CD4-positive, alpha-beta T cell treated with Interleukin-6 at 100 ng/mL for 8 hours (primary cell): ENCODE measurements around the gene EPHA7.

Experiments used
- DNase-seq: peaks from one replicate; pipeline ENCODE4 v3.0.0-alpha.2; 2020; ENCODE audit warnings: mixed read lengths, low spot score

EPHA7 gene

GRCh38 chr6:93323630-93324029, 95.7 kb downstream of the EPHA7 start:
- no peak for DNase-seq

DNA sequence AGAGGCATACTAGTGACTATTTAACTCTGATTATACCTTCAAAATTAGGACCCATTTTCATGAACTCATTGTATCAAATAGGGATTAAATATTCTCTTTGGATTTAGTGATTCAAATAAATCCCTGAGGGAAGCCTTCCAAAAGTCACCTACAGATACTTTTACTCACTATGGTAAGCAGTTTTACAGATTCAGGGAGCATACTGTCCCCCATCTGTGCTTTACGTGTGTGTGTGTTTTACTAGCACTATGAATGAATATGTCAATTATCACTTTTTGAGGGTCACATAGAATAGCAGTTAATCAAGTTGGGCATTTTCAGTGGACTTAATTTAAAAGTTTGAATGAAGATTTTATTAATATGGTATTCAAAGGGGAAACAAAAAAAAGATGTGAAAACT, 96.7 kb downstream of the EPHA7 start:
- no peak for DNase-seq

GRCh38 chr6:93319304-93319703, 100.1 kb downstream of the EPHA7 start:
- DNase-seq, result no peak

GRCh38 chr6:93318121-93318520, 101.2 kb downstream of the EPHA7 start:
- DNase-seq, result no peak

GRCh38 chr6:93317592-93317991, 101.8 kb downstream of the EPHA7 start:
- no peak for DNase-seq

DNA sequence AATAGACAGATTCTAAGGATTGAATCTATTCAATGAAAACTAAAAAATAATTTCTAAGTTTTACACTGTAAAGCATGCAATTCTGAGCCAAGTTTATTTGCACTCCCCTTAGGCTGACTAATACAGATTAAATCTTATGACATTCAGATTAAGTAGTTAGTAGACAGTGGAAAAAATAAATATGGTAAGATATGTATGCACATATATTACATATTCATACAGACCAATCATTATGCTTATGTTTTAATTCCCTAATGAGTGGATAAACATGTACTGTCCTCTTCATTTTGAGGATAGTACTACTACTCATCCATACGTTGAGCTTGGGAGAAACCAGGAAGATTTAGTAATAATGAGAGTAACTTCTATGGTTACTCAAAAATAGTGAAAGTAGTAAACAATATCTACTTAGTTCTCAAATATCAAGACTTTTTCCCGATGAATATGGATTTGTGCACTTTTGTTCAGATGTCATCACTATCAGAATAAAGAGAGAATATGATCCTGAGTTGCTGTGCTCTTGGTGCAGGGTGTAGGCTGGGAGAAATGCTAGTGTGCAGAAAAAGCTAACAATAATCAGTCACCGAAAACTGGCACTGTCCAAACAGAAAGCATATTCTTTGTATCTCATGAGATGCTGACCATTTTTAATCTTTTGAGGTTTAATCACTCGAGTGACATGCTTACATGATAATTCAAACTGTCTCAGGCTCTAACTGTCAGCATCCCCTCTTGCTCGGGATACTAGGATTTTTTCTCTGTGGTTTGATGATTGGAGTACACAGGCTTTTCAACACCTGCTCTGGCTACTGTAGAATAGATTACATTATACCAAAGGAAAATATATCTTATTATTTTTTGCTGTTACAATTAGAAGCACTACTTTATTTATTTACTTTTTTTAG, 111.6 kb downstream of the EPHA7 start:
- DNase-seq, result no peak

DNA sequence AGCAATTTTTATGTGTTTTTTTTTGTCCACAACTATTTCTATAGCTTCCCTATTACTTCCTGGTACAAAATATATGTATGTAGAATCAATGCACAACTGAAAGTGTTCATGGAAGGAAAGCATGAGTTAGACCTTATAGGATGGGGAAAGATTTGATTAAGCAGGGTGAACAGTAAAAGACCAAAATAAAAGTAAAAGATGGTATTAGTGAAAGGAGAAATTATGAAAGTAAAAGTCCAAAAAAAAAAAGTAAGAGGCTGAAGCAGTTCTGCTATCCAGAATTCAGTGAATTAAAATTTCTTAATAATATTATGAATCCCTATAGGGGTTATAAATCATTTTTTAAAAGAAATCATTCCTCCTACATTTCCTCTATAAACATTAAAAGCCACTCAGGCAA, 114.3 kb downstream of the EPHA7 start:
- DNase-seq, result no peak

- no peak for DNase-seq
Observed at GRCh38 chr6:93304505-93304904, 114.9 kb downstream of the EPHA7 start.

GRCh38 chr6:93300661-93301060, 118.7 kb downstream of the EPHA7 start:
- DNase-seq, result no peak

DNA sequence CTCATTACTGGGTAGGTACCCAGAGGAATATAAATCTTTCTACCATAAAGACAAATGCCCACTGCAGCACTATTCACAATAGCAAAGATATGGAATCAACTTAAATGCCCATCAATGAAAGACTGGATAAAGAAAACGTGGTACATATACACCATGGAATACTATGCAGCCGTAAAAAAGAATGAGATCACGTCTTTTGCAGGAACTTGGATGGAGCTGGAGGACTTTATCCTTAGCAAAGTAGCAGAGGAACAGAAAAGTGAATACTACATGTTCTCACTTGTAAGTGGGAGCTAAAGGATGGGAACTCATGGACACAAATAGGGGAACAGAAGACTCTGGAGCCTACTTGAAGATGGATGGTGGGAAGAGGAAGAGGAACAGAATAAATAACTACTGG, 119.7 kb downstream of the EPHA7 start:
- no peak for DNase-seq

DNA sequence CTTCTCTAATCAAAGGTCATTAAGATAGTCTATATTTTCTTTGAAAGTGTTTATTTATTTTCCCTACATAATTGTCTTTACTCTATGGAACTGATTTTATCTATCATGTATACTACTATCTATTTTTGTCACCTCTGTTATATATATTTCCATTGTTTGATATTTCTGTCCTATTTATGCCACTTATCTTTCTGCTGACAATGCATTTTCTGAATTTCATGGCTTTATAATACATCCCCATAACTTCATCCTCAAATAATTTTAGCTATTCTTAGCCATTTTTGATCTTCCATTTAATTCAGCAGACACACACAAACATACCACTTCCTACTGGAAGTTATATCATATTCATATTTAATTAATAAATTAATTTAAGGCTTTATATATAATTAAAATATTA, 123.7 kb downstream of the EPHA7 start:
- no peak for DNase-seq

DNA sequence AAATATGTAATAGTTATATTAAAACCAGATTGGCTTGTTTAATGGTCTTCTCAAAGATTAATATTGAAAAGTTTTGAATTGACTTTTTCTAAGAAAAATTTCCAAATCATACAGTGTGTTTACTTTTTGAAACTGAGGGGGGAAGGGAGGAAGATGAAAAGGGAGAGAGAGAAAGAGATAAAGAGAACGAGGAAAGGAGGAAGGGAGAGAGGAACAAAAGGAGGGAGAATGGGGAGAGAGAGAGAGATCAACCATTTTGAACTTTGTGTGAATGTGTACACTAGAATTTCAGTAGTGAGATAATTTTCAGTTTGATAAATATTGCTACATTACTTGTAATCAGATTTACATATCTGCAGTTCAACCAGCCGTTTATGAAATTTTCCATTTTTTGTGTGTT, 124.5 kb downstream of the EPHA7 start:
- DNase-seq, result no peak

DNA sequence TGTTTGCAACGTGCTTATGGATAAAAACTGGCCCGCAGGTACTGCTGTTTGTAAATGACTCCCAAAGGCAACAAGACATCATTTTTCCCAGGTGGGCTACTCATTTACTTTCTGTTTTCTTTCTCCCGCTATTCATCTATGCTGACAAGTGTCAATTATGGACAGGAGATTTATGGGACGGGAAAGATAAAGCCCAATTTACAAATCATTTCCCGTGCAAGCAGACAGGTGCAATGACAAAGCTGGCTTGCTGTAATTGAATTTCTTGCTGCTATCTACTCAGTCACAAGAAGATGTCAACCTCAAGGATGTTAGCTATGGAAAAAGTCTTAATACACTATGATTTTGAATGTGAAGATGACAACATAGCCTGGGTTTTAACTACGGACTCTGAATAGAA, 125.5 kb downstream of the EPHA7 start:
- no peak for DNase-seq

GRCh38 chr6:93293460-93293859, 125.9 kb downstream of the EPHA7 start:
- no peak for DNase-seq

- no peak for DNase-seq
Observed at GRCh38 chr6:93282521-93283031, 136.8 kb downstream of the EPHA7 start.

DNA sequence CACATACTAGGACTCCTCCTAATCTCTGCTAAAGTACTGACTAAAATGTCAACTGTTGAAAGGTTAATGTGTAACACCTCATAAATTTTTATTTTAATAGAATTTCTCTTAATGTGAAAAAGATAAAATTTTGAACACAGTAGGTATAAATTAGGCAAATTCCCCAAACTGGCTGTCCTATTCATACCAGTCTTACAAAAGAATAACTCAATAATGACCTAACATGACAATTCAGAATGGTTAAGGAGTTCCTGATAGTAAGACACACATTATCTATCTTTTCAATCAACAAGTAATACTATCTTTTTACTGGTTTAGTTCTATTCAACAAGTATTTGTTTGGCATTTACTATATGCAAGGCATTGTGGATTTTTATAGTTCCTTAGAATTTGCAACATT, 141.1 kb downstream of the EPHA7 start:
- no peak for DNase-seq

GRCh38 chr6:93272896-93273295, 146.5 kb downstream of the EPHA7 start:
- no peak for DNase-seq

DNA sequence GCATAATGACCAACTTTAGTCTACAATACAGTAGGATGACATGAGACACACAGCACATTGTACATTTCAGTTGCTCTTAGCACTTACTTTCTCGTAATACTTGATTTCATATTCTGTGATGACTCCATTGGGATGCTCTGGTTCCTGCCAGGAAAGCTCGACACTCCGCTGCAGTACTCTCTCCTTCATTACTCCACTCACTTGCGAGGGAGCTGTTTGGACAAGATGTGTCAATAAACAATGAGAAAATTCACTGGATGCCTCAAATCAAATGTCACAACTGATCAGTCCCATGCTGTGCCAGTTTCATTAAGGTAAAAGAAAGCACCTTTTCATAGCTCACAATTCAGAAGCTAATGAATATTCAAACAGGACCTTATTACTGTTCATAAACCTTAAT, 147.1 kb downstream of the EPHA7 start:
- no peak for DNase-seq

DNA sequence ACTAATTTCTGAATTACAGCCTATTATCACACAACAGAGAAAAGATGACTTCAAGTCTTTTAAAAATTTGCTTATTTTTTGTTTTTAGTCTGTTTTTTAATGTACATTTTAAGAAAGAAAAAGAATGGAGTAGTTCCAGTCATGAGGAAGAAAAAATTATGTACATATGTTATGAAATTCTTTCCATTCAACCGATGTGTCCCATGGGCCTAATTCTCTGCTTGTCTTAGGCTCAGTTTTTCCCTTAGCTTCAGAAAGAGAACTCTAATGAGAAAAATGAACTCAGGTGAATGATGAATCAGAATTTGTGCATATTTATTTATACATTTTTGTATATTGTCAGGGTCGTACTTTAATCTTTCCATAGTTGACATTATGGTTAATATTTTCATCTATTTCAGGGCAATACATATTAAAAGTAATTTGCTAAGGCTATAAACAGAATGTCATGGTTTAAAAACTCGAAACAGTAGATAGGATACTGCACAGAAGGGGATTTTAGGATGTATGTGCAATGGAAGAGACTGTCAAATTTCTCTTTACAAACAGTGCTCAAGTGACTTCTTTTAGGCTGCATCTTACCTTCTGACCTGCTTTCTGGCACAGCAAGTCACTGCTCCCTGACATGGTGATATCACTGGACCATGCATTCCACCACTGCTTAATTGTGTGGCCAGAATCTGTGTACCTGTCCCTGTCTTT, 153.1 kb downstream of the EPHA7 start:
- no peak for DNase-seq

GRCh38 chr6:93260881-93261280, 158.5 kb downstream of the EPHA7 start:
- DNase-seq, result no peak

DNA sequence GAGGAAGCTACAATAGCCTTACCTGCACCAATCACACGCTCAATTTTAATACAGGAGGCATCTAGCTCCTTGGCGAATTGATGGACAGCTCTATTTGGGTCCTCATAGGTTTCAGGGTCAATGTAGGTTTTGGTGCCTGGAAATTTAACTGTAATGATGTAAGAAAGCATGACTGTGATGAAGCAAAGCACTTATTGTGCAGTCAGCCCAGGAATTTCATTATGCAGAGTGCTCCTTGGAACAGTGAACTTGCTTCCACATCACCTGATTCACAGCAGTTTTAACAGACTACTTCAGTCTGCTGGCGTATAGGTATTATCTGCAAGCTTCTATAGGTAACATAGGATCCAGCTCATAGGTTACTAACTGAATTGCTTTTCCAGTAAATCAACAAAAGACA, 160.0 kb downstream of the EPHA7 start:
- DNase-seq, result no peak

GRCh38 chr6:93252930-93253329, 166.4 kb downstream of the EPHA7 start:
- no peak for DNase-seq

DNA sequence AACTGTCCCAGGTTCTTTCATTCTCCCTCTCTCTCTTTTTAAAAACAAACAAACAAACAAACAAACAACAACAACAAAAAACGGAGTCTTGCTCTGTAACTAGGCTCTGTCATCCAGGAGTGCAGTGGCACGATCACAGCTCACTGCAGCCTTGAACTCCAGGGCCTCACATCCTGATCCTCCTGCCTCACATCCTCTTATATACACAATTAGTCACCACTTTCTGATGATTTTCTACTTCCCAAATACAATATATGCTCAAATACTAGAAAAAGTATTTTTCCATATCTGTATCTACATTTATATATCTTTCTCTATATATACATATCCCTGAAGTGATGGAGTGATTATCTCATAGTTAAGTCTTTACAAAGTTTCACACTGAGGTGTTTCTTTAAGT, 170.7 kb downstream of the EPHA7 start:
- DNase-seq, result no peak
